Measurements from ENCODE around the gene TMC7. TPM values are rescaled to one million over a fixed set of nuclear protein-coding genes. Genes with fewer than 3 reads are reported as not detected.

The TMC7 gene
- total and polyA plus RNA-seq, 2 of the 8 experiments (the other 6 are each of a cell fraction or from before 2014, with no cell fraction given) = 2.3 to 2.6 TPM

GRCh38 chr16:18959031-18959505, 24.7 kb upstream of the TMC7 start (continued):
- TF ChIP-seq BACH1 (IDR thresholded peaks at IDR 0.05; ENCODE audit: low read length) (no peak), TCF12 (IDR thresholded peaks at IDR 0.05; ENCODE audit: low read depth, low read length) (no peak), SP1 (IDR thresholded peaks at IDR 0.05; ENCODE audit: low read depth, low read length) (no peak), SAP30 (IDR thresholded peaks at IDR 0.05; ENCODE audit: insufficient read depth, insufficient replicate concordance, low read length) (no peak), EGR1 (IDR thresholded peaks at IDR 0.05; ENCODE audit: borderline replicate concordance, low read depth, low read length) (no peak), POLR2A (IDR thresholded peaks at IDR 0.05; ENCODE audit: control extremely low read depth in 1 of 2, low read depth in 2 of 2, low read length in 2 of 2) (no peak), BRCA1 (IDR thresholded peaks at IDR 0.05; ENCODE audit: low read depth, low read length) (no peak)

All from H1 (cell line).